Prostate gland (tissue), 2 donors: ENCODE data around the gene TNFRSF9. TPM values are rescaled to one million over a fixed set of nuclear protein-coding genes. Genes with fewer than 3 reads are reported as not detected.
"Not testable (repeated sequence)": the region's sequence is repeated elsewhere in the genome, so short reads cannot be mapped to it uniquely, and the experiment has no call there.

ENCODE experiments used
- DNase-seq: peaks from one replicate; pipeline ENCODE4 v3.0.0-alpha.2; 2019; ENCODE audit warnings: low spot score
- H3K27ac ChIP-seq, 2 donors: fragments of 200-600 bp; sonication (generic); 2 replicates each; pipeline ENCODE4 v1.5.1; 2017 to 2019
- H3K27me3 ChIP-seq: fragments of 200-600 bp; sonication (generic); replicated peaks from 2 replicates; pipeline ENCODE4 v1.5.1; 2019; ENCODE audit not compliant: insufficient read depth
- H3K36me3 ChIP-seq, 2 donors: fragments of 200-600 bp; sonication (generic); 1 replicate in 1 of 2; 2 replicates in 1 of 2; pipeline versions ENCODE4 v1.5.1 to v1.8.1; 2017 to 2019
- H3K4me1 ChIP-seq: fragments of 200-600 bp; sonication (generic); replicated peaks from 2 replicates; pipeline ENCODE4 v1.5.1; 2019
- H3K4me3 ChIP-seq, 2 donors: fragments of 200-600 bp; sonication (generic); 2 replicates each; pipeline ENCODE4 v1.5.1; 2017 to 2019
- H3K9me3 ChIP-seq: fragments of 200-600 bp; sonication (generic); 2 replicates; pipeline ENCODE4 v1.5.1; 2017
- POLR2A ChIP-seq: fragments of 450-650 bp; IDR thresholded peaks from one replicate; pipeline ENCODE4 v1.6.1; 2016; ENCODE audit warnings: antibody characterized with exemption, mild to moderate bottlenecking
- POLR2AphosphoS5 ChIP-seq: sonication (generic); formaldehyde crosslinking; IDR thresholded peaks from one replicate; pipeline ENCODE4 v1.6.1; 2017; ENCODE audit warnings: antibody characterized with exemption
- WGBS: methylation state at CpG from one replicate; pipeline ENCODE4 v1.1.5; 2018; 5-methylcytosine and 5-hydroxymethylcytosine counted together
- intact Hi-C: fragments of 100-400 bp; cut with DNase I; formaldehyde crosslinking; loops from one replicate; pipeline ENCODE4 v1.14.2; 2022
- total RNA-seq, 2 donors: library from RNA; depleted of rRNA; stranded (reverse); fragments of >200 nt; gene quantifications; one replicate each; pipeline ENCODE4 v1.1.0, GENCODE V29; 2016
- TF ChIP-seq, protein P1 (sequence below), 4 experiments: fragments of 200-600 bp in 2 of 4; fragments of 450-650 bp in 2 of 4; sonication (generic) in 2 of 4; IDR thresholded peaks; 1 replicate in 3 of 4; 2 replicates in 1 of 4; pipeline ENCODE4 v1.5.1; 2016 to 2019; ENCODE audit warnings: antibody characterized with exemption in 4 of 4, mild to moderate bottlenecking in 2 of 4, moderate library complexity in 2 of 4

Gene TNFRSF9
- total RNA-seq, 2 donors from 2014 or later, result not detected

GRCh38 chr1:7932524-7933138, 8.0 kb downstream of the TNFRSF9 start:
- TF ChIP-seq POLR2AphosphoS5, result no peak
- H3K27me3 ChIP-seq, result no peaks in the 10 kb centered on the region
- H3K36me3 ChIP-seq, result no peaks in the 10 kb centered on the region
- H3K4me3 ChIP-seq, result no peak overlapping the region
- intact Hi-C loops, result no loop called here
- H3K27ac ChIP-seq, result no peak overlapping the region
- 69% methylated on average over 15 of the region's 15 CpGs for WGBS
- DNase-seq, result no peak
- H3K4me1 ChIP-seq, result no peaks in the 10 kb centered on the region
- no peaks in the 10 kb centered on the region for H3K9me3 ChIP-seq

DNA sequence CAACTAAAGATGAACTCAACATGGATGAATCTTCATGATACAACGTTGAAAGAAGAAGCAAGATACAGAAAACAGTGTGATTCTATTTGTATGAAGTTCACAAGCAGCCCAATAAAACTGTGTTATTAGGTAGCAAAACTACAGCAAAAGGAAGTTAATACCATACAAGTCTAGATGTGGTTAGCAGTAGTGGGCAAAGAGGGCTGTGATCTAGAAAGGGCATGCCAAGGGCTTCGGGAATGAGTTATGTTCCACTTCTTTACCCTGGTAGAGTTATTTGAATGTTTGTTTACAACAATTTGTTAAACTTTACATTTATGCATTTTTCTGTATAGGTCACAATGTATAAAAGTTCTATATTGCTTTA, 9.2 kb downstream of the TNFRSF9 start:
- DNase-seq, result no peak
- 30% methylated on average over 2 of the region's 2 CpGs for WGBS
- no peaks in the 10 kb centered on the region for H3K27me3 ChIP-seq
- H3K4me3 ChIP-seq, result no peak overlapping the region
- H3K36me3 ChIP-seq, result no peaks in the 10 kb centered on the region
- H3K9me3 ChIP-seq, result no peaks in the 10 kb centered on the region
- intact Hi-C loops, result no loop called here
- H3K4me1 ChIP-seq, result no peaks in the 10 kb centered on the region
- H3K27ac ChIP-seq, result no peak overlapping the region
- TF ChIP-seq POLR2AphosphoS5 (no peak), POLR2A (no peak)
- TF ChIP-seq, protein P1, sequence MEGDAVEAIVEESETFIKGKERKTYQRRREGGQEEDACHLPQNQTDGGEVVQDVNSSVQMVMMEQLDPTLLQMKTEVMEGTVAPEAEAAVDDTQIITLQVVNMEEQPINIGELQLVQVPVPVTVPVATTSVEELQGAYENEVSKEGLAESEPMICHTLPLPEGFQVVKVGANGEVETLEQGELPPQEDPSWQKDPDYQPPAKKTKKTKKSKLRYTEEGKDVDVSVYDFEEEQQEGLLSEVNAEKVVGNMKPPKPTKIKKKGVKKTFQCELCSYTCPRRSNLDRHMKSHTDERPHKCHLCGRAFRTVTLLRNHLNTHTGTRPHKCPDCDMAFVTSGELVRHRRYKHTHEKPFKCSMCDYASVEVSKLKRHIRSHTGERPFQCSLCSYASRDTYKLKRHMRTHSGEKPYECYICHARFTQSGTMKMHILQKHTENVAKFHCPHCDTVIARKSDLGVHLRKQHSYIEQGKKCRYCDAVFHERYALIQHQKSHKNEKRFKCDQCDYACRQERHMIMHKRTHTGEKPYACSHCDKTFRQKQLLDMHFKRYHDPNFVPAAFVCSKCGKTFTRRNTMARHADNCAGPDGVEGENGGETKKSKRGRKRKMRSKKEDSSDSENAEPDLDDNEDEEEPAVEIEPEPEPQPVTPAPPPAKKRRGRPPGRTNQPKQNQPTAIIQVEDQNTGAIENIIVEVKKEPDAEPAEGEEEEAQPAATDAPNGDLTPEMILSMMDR (IDR thresholded peaks at IDR 0.05), result no peak

GRCh38 chr1:7930645-7931445, 9.8 kb downstream of the TNFRSF9 start:
- Histone ChIP-seq H3K27me3 (no peaks in the 10 kb centered on the region), H3K4me1 (no peaks in the 10 kb centered on the region), H3K4me3 (no peak overlapping the region), H3K27ac (no peak overlapping the region), H3K36me3 (no peaks in the 10 kb centered on the region), H3K9me3 (no peaks in the 10 kb centered on the region)
- 76% methylated on average over 15 of the region's 15 CpGs for WGBS
- no peak for TF ChIP-seq POLR2A
- no peak for TF ChIP-seq POLR2AphosphoS5
- TF ChIP-seq, protein P1 (IDR thresholded peaks at IDR 0.05), result no peak
- intact Hi-C loops, result no loop called here
- DNase-seq, result no peak

- H3K27me3 ChIP-seq, result no peaks in the 10 kb centered on the region
- no peaks in the 10 kb centered on the region for H3K4me1 ChIP-seq
- H3K27ac ChIP-seq, result no peak overlapping the region
- TF ChIP-seq POLR2A (no peak), POLR2AphosphoS5 (no peak)
- TF ChIP-seq, protein P1 (IDR thresholded peaks at IDR 0.05), result no peak
- no peaks in the 10 kb centered on the region for H3K36me3 ChIP-seq
- DNase-seq, result no peak
- H3K4me3 ChIP-seq, result no peak overlapping the region
- intact Hi-C loops, result no loop called here
- no peaks in the 10 kb centered on the region for H3K9me3 ChIP-seq
- WGBS, result 39% methylated on average over 7 of the region's 7 CpGs
Measured at GRCh38 chr1:7929637-7930036, 11.0 kb downstream of the TNFRSF9 start.

GRCh38 chr1:7928247-7928646, 12.4 kb downstream of the TNFRSF9 start:
- Histone ChIP-seq H3K9me3 (no peaks in the 10 kb centered on the region), H3K27me3 (no peaks in the 10 kb centered on the region), H3K36me3 (no peaks in the 10 kb centered on the region), H3K27ac (no peak overlapping the region), H3K4me3 (no peak overlapping the region), H3K4me1 (no peaks in the 10 kb centered on the region)
- 95% methylated on average over 4 of the region's 4 CpGs for WGBS
- TF ChIP-seq POLR2AphosphoS5 (no peak), POLR2A (no peak)
- TF ChIP-seq, protein P1 (IDR thresholded peaks at IDR 0.05), result no peak
- no peak for DNase-seq
- intact Hi-C loops, result no loop called here

DNA sequence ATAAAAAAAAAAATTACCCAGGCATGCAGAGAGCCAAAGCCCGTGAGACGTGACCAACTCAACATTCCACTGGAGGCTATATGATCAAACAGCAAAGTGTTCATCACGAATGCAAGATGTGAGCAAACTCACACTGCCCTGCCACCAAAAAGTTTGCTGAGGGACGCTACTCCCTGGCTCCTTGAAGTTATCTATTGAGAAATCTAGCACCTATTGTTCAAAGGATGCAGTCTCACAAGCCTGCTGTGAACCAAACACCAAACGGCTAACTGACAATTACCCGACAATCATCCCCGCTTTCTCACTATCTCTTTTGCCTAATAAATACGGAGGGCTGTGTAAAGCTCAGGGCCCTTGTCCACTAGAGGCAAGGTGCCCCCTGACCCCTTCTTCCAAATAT, 13.6 kb downstream of the TNFRSF9 start:
- DNase-seq, H3K36me3 ChIP-seq, H3K27me3 ChIP-seq, H3K9me3 ChIP-seq, intact Hi-C loops, H3K4me3 ChIP-seq, H3K4me1 ChIP-seq, H3K27ac ChIP-seq: not testable (repeated sequence)
- WGBS, result 33% methylated on average over 8 of the region's 8 CpGs
